ENCODE data around the gene H2BK1.

The H2BK1 gene

DNA sequence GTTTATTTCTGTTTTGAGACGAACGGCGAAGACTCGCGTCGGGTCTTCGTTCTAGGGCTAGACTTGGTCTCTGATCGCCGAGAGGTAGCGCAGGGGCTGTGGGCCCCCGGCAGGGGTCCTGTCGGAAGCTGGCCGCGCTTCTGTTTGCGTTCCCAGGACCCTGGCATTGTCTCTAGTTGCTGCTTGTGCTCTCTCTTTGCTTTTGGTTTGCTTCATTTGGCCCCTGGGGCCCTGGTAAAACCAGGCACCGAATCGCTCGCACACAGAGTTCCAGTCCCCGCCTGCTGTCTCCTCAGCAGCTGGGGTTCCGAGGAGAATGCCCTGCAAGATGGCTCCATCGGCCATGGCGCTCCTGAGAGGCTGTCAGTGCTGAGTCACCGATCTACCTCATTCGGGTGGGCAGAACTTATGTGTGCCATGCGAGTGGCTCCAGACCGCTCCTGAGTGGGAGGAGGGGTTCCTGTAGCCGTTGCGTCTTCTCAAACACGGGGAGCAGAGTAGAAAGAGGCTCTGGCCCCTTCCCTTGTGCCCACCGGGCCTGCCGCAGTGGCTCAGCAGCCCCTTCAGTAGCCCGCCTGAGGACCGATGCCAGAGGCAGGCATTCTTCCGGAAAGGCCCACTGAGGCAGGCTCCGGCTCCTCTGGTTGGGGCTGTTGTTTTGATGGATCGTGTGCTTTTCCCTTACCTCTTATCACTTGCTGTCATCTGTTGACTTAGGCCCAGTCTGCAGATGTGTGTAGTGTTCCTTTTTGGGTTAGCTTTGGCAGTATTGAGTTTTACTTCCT is 22.8 kb upstream of the H2BK1 start:
- peak overlapping the region; percentile 76 for H3K4me2 ChIP-seq (ENCODE audit: insufficient read depth, low read length)
- DNase-seq (peak; percentile 76), ATAC-seq (ENCODE audit: insufficient read depth, low read depth) (peak; percentile 72)
- peak overlapping the region; percentile 90 to 92 for H3K4me3 ChIP-seq (ENCODE audit: low read depth in 1 of 2, low read length in 2 of 2)
- peak overlapping the region; percentile 89; the same call in 1 of the 2 replicates for H2AFZ ChIP-seq (ENCODE audit: low read depth, low read length)
- no peaks in the 10 kb centered on the region for H3K9me3 ChIP-seq (ENCODE audit: insufficient read depth, low read length, severe bottlenecking)
- peak overlapping the region; percentile 77 for H3K27ac ChIP-seq (ENCODE audit: low read length)
- H3K9ac ChIP-seq (ENCODE audit: low read depth, low read length), result peak overlapping the region; percentile 75
- H4K20me1 ChIP-seq (ENCODE audit: insufficient read depth, low read length), result peaks cover 43% of the 10 kb centered on the region
- no peaks in the 10 kb centered on the region for H3K27me3 ChIP-seq (ENCODE audit: insufficient read depth, low read length, poor library complexity)
- peaks cover 38% of the 10 kb centered on the region for H3K4me1 ChIP-seq (ENCODE audit: insufficient read depth, low read length)
- peaks cover 45% of the 10 kb centered on the region for H3K36me3 ChIP-seq (ENCODE audit: insufficient read depth, low read length)
- TF ChIP-seq, protein P1, sequence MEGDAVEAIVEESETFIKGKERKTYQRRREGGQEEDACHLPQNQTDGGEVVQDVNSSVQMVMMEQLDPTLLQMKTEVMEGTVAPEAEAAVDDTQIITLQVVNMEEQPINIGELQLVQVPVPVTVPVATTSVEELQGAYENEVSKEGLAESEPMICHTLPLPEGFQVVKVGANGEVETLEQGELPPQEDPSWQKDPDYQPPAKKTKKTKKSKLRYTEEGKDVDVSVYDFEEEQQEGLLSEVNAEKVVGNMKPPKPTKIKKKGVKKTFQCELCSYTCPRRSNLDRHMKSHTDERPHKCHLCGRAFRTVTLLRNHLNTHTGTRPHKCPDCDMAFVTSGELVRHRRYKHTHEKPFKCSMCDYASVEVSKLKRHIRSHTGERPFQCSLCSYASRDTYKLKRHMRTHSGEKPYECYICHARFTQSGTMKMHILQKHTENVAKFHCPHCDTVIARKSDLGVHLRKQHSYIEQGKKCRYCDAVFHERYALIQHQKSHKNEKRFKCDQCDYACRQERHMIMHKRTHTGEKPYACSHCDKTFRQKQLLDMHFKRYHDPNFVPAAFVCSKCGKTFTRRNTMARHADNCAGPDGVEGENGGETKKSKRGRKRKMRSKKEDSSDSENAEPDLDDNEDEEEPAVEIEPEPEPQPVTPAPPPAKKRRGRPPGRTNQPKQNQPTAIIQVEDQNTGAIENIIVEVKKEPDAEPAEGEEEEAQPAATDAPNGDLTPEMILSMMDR (IDR thresholded peaks at IDR 0.05; ENCODE audit: borderline replicate concordance, extremely low read depth, low read length, poor library complexity, severe bottlenecking), result peak; percentile 3
- no peak for TF ChIP-seq EZH2 (IDR thresholded peaks at IDR 0.05; ENCODE audit: borderline replicate concordance, low read depth, low read length, severe bottlenecking)
- H3K79me2 ChIP-seq (ENCODE audit: insufficient read depth, low read length), result peaks cover 47% of the 10 kb centered on the region

DNA sequence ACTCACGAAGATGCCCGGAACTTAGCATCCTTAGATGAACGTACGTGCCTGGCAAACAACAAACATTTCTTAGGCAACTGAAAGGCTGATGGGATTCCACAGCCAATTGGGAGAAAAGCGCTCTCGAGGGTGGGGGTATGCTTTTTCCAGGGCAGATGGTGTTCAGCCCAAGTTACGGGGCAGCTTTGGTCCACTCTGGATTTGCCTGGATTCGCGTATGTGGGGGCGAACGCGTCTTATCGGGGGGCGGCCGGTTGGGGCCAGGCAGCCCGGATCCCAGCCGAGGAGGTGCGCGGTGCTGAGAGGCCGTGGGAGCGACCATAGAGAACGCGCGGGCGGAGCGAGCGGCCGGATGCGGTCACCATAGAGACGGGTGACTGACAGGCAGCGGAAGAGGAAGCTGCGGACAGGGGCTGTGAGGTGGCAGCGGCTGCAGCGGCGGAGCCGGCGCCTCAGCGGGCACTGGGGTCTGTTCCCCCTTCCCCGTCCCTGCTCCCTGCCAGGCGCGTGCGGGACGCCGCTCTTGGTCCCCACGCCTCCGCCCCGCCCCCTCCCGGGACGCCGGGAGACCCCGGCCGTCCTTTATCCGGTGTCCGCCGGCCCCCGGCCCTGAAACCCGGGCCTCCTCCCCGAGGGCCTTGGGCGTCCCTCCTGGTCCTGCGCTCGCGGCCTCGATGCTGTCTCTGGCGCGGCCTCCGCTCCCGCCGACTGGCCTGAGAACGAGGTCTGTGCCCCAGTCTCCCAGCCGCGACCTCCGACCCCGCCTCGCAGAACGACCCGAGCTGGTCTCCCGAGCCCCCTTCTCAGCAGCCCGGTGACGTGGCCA is 22.0 kb upstream of the H2BK1 start, which contains the start of gene CHPF2:
Gene CHPF2, plus strand, starts transcription at position 393 of the 826 bp plus-strand sequence. CDS start 1,529 bp downstream, outside the sequence.
- Histone ChIP-seq H3K27me3 (ENCODE audit: insufficient read depth, low read length, poor library complexity) (no peaks in the 10 kb centered on the region), H3K79me2 (ENCODE audit: insufficient read depth, low read length) (peaks cover 50% of the 10 kb centered on the region), H2AFZ (ENCODE audit: low read depth, low read length) (peak within 1 kb of the TSS; percentile 89), H3K4me2 (ENCODE audit: insufficient read depth, low read length) (peak within 1 kb of the TSS; percentile 76), H3K36me3 (ENCODE audit: insufficient read depth, low read length) (peaks cover 37% of the 10 kb centered on the region), H3K9ac (ENCODE audit: low read depth, low read length) (peak within 1 kb of the TSS; percentile 75), H3K4me1 (ENCODE audit: insufficient read depth, low read length) (peaks cover 43% of the 10 kb centered on the region), H3K4me3 (ENCODE audit: low read depth in 1 of 2, low read length in 2 of 2) (peak within 1 kb of the TSS; percentile 90 to 92), H3K27ac (ENCODE audit: low read length) (peak within 1 kb of the TSS; percentile 77), H3K9me3 (ENCODE audit: insufficient read depth, low read length, severe bottlenecking) (no peaks in the 10 kb centered on the region), H4K20me1 (ENCODE audit: insufficient read depth, low read length) (peaks cover 37% of the 10 kb centered on the region)
- ATAC-seq (ENCODE audit: insufficient read depth, low read depth) (peak; percentile 89), DNase-seq (peak; percentile 93)
- TF ChIP-seq, protein P1 (IDR thresholded peaks at IDR 0.05; ENCODE audit: borderline replicate concordance, extremely low read depth, low read length, poor library complexity, severe bottlenecking), result no peak

- Histone ChIP-seq H3K9me3 (ENCODE audit: insufficient read depth, low read length, severe bottlenecking) (no peaks in the 10 kb centered on the region), H4K20me1 (ENCODE audit: insufficient read depth, low read length) (peaks cover 25% of the 10 kb centered on the region), H3K4me2 (ENCODE audit: insufficient read depth, low read length) (peak overlapping the region; percentile 76), H3K27ac (ENCODE audit: low read length) (no peak overlapping the region), H3K4me3 (ENCODE audit: low read depth in 1 of 2, low read length in 2 of 2) (no peak overlapping the region), H3K4me1 (ENCODE audit: insufficient read depth, low read length) (peaks cover 47% of the 10 kb centered on the region), H3K79me2 (ENCODE audit: insufficient read depth, low read length) (peaks cover 50% of the 10 kb centered on the region), H2AFZ (ENCODE audit: low read depth, low read length) (no peak overlapping the region), H3K9ac (ENCODE audit: low read depth, low read length) (no peak overlapping the region), H3K27me3 (ENCODE audit: insufficient read depth, low read length, poor library complexity) (no peaks in the 10 kb centered on the region), H3K36me3 (ENCODE audit: insufficient read depth, low read length) (peaks cover 25% of the 10 kb centered on the region)
- DNase-seq (no peak), ATAC-seq (ENCODE audit: insufficient read depth, low read depth) (no peak)
- TF ChIP-seq, protein P1 (IDR thresholded peaks at IDR 0.05; ENCODE audit: borderline replicate concordance, extremely low read depth, low read length, poor library complexity, severe bottlenecking), result no peak
- no peak for TF ChIP-seq EZH2 (IDR thresholded peaks at IDR 0.05; ENCODE audit: borderline replicate concordance, low read depth, low read length, severe bottlenecking)
Measured at GRCh38 chr7:151231080-151231479, 20.8 kb upstream of the H2BK1 start.

Measured in DND-41 (cell line).